ENCODE measurements around the gene ZNRF4.

ZNRF4 gene

GRCh38 chr19:5504114-5504513 is 48.9 kb downstream of the ZNRF4 start:
- no peak for DNase-seq (ENCODE audit: low read depth)
